ENCODE measurements around the gene ZNF208.

Gene ZNF208

GRCh38 chr19:21908066-21908465 lies 102.7 kb downstream of the ZNF208 start:
- Histone ChIP-seq H3K23ac (ENCODE audit: low read depth, low read length, poor library complexity) (no peak overlapping the region), H3K9me3 (replicated peaks in 1 of 2; ENCODE audit: control insufficient read depth in 2 of 2, insufficient read depth in 1 of 2, low read depth in 1 of 2, low read length in 2 of 2) (peaks cover 0 to 34% of the 10 kb centered on the region in 2 donors)

GRCh38 chr19:21907516-21907915 lies 103.2 kb downstream of the ZNF208 start:
- Histone ChIP-seq H4K8ac (ENCODE audit: low read depth, low read length) (no peak overlapping the region), H2AFZ (ENCODE audit: low read length) (no peak overlapping the region), H3K4me1 (ENCODE audit: control insufficient read depth in 2 of 2, insufficient read depth in 1 of 2, low read depth in 1 of 2, low read length in 2 of 2) (no peaks in the 10 kb centered on the region), H3K9ac (ENCODE audit: low read depth, low read length, poor library complexity) (no peak overlapping the region), H3K27me3 (ENCODE audit: control insufficient read depth in 3 of 3, insufficient read depth in 3 of 3, low read depth in 1 of 3, low read length in 3 of 3) (no peaks in the 10 kb centered on the region), H2BK12ac (ENCODE audit: low read length) (no peak overlapping the region), H2BK120ac (ENCODE audit: low read depth, low read length) (no peak overlapping the region), H3K4ac (ENCODE audit: low read length) (no peak overlapping the region), H3K23ac (ENCODE audit: low read depth, low read length, poor library complexity) (no peak overlapping the region), H3K14ac (ENCODE audit: low read length) (no peak overlapping the region), H2BK15ac (ENCODE audit: low read length) (no peak overlapping the region), H3K4me3 (ENCODE audit: low read length in 2 of 2) (no peak overlapping the region), H3K9me3 (replicated peaks in 1 of 2; ENCODE audit: control insufficient read depth in 2 of 2, insufficient read depth in 1 of 2, low read depth in 1 of 2, low read length in 2 of 2) (peaks cover 0 to 31% of the 10 kb centered on the region in 2 donors), H3K27ac (replicated peaks; ENCODE audit: low read length) (no peak overlapping the region), H3K36me3 (replicated peaks in 1 of 2; ENCODE audit: control insufficient read depth in 2 of 2, insufficient read depth in 2 of 2, low read length in 2 of 2) (no peaks in the 10 kb centered on the region), H3K79me1 (ENCODE audit: low read depth, low read length) (no peaks in the 10 kb centered on the region), H2BK5ac (ENCODE audit: low read length) (no peak overlapping the region), H4K91ac (ENCODE audit: low read depth, low read length, poor library complexity) (no peak overlapping the region), H3K18ac (ENCODE audit: low read length) (no peak overlapping the region), H3K4me2 (ENCODE audit: insufficient read depth, low read length, poor library complexity, severe bottlenecking) (no peak overlapping the region), H2AK5ac (ENCODE audit: low read depth, low read length) (no peak overlapping the region)
- no CpG with 5 or more reads among the region's 4 CpGs for WGBS, 2 donors (ENCODE audit: extremely low coverage in 2 of 2, insufficient read length in 2 of 2, insufficient replicate concordance in 1 of 2)
- DNase-seq (ENCODE audit: low spot score), result no peak

More at GRCh38 chr19:21908066-21908465, 102.7 kb downstream of the ZNF208 start:
- Histone ChIP-seq H2BK12ac (ENCODE audit: low read length) (no peak overlapping the region), H3K18ac (ENCODE audit: low read length) (no peak overlapping the region), H2AFZ (ENCODE audit: low read length) (no peak overlapping the region), H3K27ac (replicated peaks; ENCODE audit: low read length) (no peak overlapping the region), H2AK5ac (ENCODE audit: low read depth, low read length) (no peak overlapping the region), H3K79me1 (ENCODE audit: low read depth, low read length) (no peaks in the 10 kb centered on the region), H3K9ac (ENCODE audit: low read depth, low read length, poor library complexity) (no peak overlapping the region), H4K8ac (ENCODE audit: low read depth, low read length) (no peak overlapping the region), H3K4ac (ENCODE audit: low read length) (no peak overlapping the region), H4K91ac (ENCODE audit: low read depth, low read length, poor library complexity) (no peak overlapping the region), H3K27me3 (ENCODE audit: control insufficient read depth in 3 of 3, insufficient read depth in 3 of 3, low read depth in 1 of 3, low read length in 3 of 3) (no peaks in the 10 kb centered on the region), H3K4me2 (ENCODE audit: insufficient read depth, low read length, poor library complexity, severe bottlenecking) (no peak overlapping the region), H2BK5ac (ENCODE audit: low read length) (no peak overlapping the region), H3K4me3 (ENCODE audit: low read length in 2 of 2) (no peak overlapping the region), H3K36me3 (replicated peaks in 1 of 2; ENCODE audit: control insufficient read depth in 2 of 2, insufficient read depth in 2 of 2, low read length in 2 of 2) (no peaks in the 10 kb centered on the region), H3K14ac (ENCODE audit: low read length) (no peak overlapping the region), H2BK15ac (ENCODE audit: low read length) (no peak overlapping the region), H3K4me1 (ENCODE audit: control insufficient read depth in 2 of 2, insufficient read depth in 1 of 2, low read depth in 1 of 2, low read length in 2 of 2) (no peaks in the 10 kb centered on the region), H2BK120ac (ENCODE audit: low read depth, low read length) (no peak overlapping the region)
- no CpG with 5 or more reads among the region's 3 CpGs for WGBS, 2 donors (ENCODE audit: extremely low coverage in 2 of 2, insufficient read length in 2 of 2, insufficient replicate concordance in 1 of 2)
- DNase-seq (ENCODE audit: low spot score), result no peak

- Histone ChIP-seq H3K79me1 (ENCODE audit: low read depth, low read length) (no peaks in the 10 kb centered on the region), H2BK5ac (ENCODE audit: low read length) (no peak overlapping the region), H3K4ac (ENCODE audit: low read length) (no peak overlapping the region), H2BK15ac (ENCODE audit: low read length) (no peak overlapping the region), H2BK12ac (ENCODE audit: low read length) (no peak overlapping the region), H3K4me2 (ENCODE audit: insufficient read depth, low read length, poor library complexity, severe bottlenecking) (no peak overlapping the region), H3K27me3 (ENCODE audit: control insufficient read depth in 3 of 3, insufficient read depth in 3 of 3, low read depth in 1 of 3, low read length in 3 of 3) (no peaks in the 10 kb centered on the region), H4K91ac (ENCODE audit: low read depth, low read length, poor library complexity) (no peak overlapping the region), H3K18ac (ENCODE audit: low read length) (no peak overlapping the region), H4K8ac (ENCODE audit: low read depth, low read length) (no peak overlapping the region), H3K36me3 (replicated peaks in 1 of 2; ENCODE audit: control insufficient read depth in 2 of 2, insufficient read depth in 2 of 2, low read length in 2 of 2) (no peaks in the 10 kb centered on the region), H2AFZ (ENCODE audit: low read length) (no peak overlapping the region), H3K4me3 (ENCODE audit: low read length in 2 of 2) (no peak overlapping the region), H3K27ac (replicated peaks; ENCODE audit: low read length) (no peak overlapping the region), H3K9me3 (replicated peaks in 1 of 2; ENCODE audit: control insufficient read depth in 2 of 2, insufficient read depth in 1 of 2, low read depth in 1 of 2, low read length in 2 of 2) (peaks cover 0 to 11% of the 10 kb centered on the region in 2 donors), H3K9ac (ENCODE audit: low read depth, low read length, poor library complexity) (no peak overlapping the region), H2BK120ac (ENCODE audit: low read depth, low read length) (no peak overlapping the region), H2AK5ac (ENCODE audit: low read depth, low read length) (no peak overlapping the region), H3K14ac (ENCODE audit: low read length) (no peak overlapping the region), H3K4me1 (ENCODE audit: control insufficient read depth in 2 of 2, insufficient read depth in 1 of 2, low read depth in 1 of 2, low read length in 2 of 2) (no peaks in the 10 kb centered on the region), H3K23ac (ENCODE audit: low read depth, low read length, poor library complexity) (no peak overlapping the region)
- no CpG with 5 or more reads among the region's 1 CpG for WGBS, 2 donors (ENCODE audit: extremely low coverage in 2 of 2, insufficient read length in 2 of 2, insufficient replicate concordance in 1 of 2)
- DNase-seq (ENCODE audit: low spot score), result no peak
Observed at GRCh38 chr19:21902571-21902970, 108.2 kb downstream of the ZNF208 start.

GRCh38 chr19:21901861-21902260 lies 108.9 kb downstream of the ZNF208 start:
- Histone ChIP-seq H3K4me2 (ENCODE audit: insufficient read depth, low read length, poor library complexity, severe bottlenecking) (no peak overlapping the region), H4K91ac (ENCODE audit: low read depth, low read length, poor library complexity) (no peak overlapping the region), H4K8ac (ENCODE audit: low read depth, low read length) (no peak overlapping the region), H2BK120ac (ENCODE audit: low read depth, low read length) (no peak overlapping the region), H3K27ac (replicated peaks; ENCODE audit: low read length) (no peak overlapping the region), H2BK12ac (ENCODE audit: low read length) (no peak overlapping the region), H2BK5ac (ENCODE audit: low read length) (no peak overlapping the region), H3K27me3 (ENCODE audit: control insufficient read depth in 3 of 3, insufficient read depth in 3 of 3, low read depth in 1 of 3, low read length in 3 of 3) (no peaks in the 10 kb centered on the region), H3K9ac (ENCODE audit: low read depth, low read length, poor library complexity) (no peak overlapping the region), H3K4ac (ENCODE audit: low read length) (no peak overlapping the region), H3K9me3 (replicated peaks in 1 of 2; ENCODE audit: control insufficient read depth in 2 of 2, insufficient read depth in 1 of 2, low read depth in 1 of 2, low read length in 2 of 2) (peaks cover 0 to 7% of the 10 kb centered on the region in 2 donors), H3K79me1 (ENCODE audit: low read depth, low read length) (no peaks in the 10 kb centered on the region), H2AFZ (ENCODE audit: low read length) (no peak overlapping the region), H3K23ac (ENCODE audit: low read depth, low read length, poor library complexity) (no peak overlapping the region), H3K36me3 (replicated peaks in 1 of 2; ENCODE audit: control insufficient read depth in 2 of 2, insufficient read depth in 2 of 2, low read length in 2 of 2) (no peaks in the 10 kb centered on the region), H3K18ac (ENCODE audit: low read length) (no peak overlapping the region), H2BK15ac (ENCODE audit: low read length) (no peak overlapping the region), H3K4me3 (ENCODE audit: low read length in 2 of 2) (no peak overlapping the region), H2AK5ac (ENCODE audit: low read depth, low read length) (no peak overlapping the region), H3K4me1 (ENCODE audit: control insufficient read depth in 2 of 2, insufficient read depth in 1 of 2, low read depth in 1 of 2, low read length in 2 of 2) (no peaks in the 10 kb centered on the region), H3K14ac (ENCODE audit: low read length) (no peak overlapping the region)
- no CpG with 5 or more reads among the region's 3 CpGs for whole genome bisulfite sequencing, 2 donors (ENCODE audit: extremely low coverage in 2 of 2, insufficient read length in 2 of 2, insufficient replicate concordance in 1 of 2)
- DNase-seq (ENCODE audit: low spot score), result no peak
